ENCODE results near the gene RAPGEF1.

Gene RAPGEF1

DNA sequence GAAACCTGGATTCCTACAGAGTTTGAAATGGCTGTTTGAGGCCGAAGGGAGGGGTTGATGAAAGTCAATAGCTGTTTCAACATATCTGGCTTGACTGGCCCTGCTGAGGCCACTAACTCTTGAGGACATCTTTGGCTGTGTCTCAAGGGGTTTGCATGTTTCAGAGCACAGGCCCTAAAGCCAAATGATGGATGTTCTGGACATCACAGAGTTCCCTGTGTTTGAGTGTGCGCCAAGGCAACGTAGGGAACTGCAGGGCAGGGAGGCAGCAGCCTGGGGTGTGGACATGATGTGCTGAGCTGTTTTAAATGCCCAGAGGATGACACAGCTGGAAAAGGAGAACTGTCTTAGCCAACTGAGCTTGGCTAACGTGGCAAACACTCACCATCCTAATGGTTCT is 89.6 kb downstream of the RAPGEF1 start:
- no peak for DNase-seq (ENCODE audit: low read depth in 2 of 2)

DNA sequence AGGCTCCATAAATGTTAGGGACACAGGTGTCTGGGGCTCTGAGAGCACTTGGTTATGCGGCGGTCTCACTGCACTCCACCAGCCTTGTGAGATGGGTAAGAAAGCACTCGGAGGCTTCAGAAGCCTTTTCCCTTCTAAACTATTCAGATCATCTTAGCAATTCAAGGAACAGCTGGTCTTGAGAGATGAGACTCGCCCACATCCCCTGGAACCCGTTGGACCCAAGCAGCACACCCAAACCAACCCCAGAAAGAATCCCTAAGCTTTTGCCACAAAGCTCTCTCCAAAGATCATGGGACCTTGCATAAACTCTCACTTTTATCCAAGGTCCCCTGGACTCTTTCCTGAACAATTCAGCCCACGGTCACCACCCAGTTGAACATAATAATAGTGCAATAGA is 90.2 kb downstream of the RAPGEF1 start:
- DNase-seq (ENCODE audit: low read depth in 2 of 2) = no peak

DNA sequence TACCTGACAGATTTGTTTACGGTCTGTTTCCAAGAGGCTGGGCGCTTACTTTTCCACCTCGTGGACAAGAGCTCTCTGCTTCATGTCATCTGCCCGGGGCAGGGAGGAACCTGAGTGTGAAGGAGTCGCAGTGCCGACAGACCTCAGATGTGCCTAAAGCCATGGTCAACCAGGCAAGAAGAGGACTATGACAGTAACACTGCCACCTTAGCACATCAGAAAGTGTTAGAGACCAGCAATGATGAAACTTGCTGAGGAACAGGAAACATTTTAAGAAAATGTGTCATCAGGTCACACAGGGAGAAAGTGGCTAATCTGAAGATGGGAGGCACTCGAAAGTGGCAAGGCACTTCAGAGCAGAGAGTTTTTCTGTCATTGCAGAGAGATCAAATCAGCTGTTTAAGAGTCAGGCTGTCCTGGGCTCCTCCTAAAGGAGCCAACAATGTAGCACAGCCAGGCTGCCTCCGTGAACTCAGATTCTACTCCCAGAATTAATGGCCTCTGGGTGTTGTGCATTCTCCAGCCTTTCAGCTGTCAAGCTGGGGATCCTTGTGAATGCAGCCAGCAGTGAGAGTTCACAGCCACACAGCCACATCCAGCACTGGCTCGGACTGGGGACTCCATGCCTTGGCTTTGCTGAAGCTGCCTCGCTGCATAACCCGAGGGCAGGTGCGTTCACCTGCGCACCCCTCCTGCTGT is 94.6 kb downstream of the RAPGEF1 start:
- no peak for DNase-seq (ENCODE audit: low read depth in 2 of 2)

DNA sequence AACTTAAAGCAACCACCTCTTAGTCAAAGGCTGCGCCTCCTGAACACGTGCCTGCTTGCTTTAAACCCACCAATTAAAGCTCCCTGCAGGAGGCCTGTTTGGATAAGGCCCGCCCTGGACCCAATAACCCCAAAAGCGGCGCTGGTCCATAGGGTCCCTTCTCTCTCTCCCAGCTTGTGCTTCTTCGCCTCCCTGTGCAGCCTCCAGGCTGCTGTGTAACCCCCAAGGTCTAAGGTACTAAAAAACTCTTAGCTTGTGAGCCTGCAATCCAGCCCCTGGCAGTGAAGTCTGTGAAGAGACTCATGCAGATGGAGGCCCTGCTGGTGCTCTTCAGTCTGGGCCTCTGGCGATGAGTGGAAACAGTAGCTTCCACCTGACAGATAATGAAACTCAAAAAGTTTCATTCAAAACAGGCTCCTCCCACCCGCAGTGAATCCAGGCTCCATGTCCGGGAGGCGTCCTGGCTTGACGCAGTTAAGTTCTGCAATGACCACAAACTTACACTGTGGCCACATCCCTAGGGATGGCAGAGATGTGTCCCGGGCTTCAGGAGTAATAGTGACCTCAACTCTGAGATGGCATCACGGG is 97.3 kb downstream of the RAPGEF1 start:
- DNase-seq (ENCODE audit: low read depth in 2 of 2) = no peak

DNA sequence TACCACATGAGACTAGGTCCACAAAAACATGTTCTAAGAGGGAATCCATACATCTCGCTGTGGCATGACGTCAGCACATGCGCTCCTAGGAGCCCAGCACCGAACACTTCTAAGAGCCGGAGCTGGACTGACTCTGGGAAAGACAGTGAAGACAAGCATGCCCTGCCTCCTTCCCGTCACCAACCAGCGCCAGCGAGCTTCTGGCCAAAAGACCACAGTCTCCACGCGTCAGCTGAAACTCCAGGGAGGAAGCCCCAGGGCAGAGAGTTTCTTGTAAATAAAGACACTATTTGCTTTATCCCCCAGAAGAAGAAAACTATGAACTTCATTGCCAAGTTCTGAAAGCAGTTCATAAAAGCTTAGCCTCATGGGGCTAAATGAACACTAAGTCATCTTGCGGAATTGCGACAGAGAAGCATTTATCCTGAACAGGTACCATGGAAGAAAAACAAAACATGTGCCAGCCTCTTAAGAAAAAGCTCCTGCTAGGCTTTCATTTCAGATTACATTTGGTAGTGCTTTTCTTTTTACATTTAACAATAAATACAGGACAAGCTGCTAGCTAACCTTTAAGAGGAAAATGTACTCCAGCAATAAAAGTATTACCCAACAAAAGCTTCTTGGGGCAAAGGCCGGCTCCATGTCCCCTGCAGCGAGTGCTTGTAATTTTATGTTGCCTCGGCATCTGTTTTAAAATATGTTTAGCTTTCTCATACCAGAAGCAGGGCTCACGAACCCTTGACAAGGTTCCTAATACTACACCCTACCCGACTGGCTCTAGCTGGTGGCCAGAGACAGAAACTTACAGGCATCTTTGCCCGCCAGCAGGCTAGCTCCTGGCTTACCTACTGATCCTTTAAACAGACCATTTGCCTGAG is 98.0 kb downstream of the RAPGEF1 start:
- no peak for DNase-seq (ENCODE audit: low read depth in 2 of 2)

DNA sequence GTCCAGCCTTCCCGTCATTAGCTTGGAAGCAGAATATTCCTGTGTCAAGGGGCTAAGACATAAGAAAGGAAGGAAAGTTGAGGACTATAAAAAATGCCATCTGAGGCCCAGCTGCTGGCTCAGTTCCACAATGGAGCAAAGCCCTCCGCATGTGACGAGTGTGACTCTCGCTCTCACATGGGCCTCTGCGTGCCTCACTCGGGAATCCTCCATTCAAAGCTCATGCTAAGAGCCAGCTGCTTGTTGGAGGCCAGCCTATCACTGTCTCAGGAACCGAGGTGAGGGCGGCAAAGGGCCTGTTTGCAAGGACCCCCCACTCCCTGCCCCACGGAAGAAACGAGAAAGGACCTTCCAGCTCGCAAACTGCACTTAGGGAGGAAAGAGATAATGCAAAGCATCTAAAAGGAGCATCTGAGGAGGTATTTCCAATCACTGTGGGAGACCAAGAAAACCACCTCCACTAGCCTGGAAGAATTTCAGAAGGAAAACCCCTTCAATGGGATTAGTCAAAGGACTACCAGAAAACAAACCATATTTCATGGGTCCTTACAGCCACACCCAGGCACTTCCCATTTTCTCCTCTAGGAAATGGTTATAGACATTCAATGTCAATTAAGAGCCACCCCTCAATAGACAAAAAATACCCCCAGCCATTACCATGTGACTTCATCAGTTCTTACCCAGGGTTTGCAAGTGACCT is 99.3 kb downstream of the RAPGEF1 start:
- DNase-seq (ENCODE audit: low read depth in 2 of 2) = no peak

DNA sequence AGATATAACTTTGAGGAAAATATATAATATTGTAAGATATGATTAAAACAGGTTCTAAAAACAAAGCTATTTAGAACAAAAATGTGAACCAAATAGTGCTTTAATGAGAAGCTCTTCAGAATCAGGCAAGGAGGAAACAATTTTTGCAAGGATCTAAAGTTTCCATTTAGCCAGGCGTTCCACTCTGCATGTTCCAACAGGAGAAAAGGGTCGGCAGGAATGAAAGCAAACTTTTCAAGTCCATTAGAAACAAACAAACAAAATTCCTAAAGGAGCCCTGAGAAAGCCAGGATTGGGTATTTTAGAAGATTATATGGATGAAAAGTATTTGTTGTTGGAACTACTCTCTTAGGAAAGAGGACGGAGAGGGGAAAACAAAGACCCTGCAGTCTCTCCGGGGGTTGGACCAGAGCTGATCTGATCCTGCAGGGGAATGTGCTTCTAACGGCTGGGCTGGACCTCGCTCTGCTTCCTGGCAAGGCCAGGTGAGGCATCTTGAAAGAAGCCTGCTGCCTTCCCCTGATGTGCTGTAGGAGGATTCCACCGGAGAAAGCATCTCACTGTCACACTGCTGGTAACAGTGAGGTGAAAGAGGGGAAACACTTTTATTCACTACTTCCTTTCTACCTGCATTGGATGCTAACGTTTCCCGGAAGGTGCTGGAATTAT is 100.0 kb downstream of the RAPGEF1 start:
- DNase-seq (ENCODE audit: low read depth in 2 of 2) = no peak

DNA sequence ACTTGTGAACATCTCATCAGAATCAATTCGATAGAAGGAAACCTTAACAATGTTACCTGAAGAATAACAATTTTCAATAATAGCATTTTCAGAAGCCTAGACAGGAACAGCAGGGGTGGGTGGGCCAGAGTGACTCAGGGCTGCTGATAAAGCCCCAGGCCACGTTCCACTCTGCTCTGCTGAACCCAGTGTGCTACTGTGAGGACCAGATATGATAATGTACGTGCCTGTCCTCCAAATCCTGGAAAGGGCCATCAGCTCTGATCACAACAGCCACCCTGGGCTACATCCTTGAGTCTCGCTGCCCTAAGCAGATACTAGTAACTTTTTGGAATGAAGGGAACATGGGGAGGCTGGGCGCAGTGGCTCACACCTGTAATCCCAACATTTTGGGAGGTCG is 103.3 kb downstream of the RAPGEF1 start:
- no peak for DNase-seq (ENCODE audit: low read depth in 2 of 2)

DNA sequence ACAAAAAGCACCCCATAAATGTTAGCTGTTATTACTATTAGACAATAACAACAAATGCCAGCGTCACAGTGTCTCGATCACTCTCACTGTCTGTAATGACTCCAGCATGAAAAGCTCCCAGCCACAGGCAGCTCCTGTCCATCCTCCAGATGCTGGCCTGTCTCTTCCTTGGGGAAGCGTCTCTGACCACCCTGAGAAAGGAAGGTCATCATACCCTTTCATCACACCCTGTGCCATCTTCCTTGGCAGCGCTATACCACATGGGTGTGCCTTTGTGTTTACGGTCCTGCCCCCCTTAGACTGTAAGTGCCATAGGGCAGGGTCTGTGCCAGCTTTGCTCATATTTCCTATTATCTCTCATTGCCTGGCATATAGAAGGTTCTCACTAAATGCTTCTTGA is 104.0 kb downstream of the RAPGEF1 start:
- DNase-seq (ENCODE audit: low read depth in 2 of 2) = no peak

DNA sequence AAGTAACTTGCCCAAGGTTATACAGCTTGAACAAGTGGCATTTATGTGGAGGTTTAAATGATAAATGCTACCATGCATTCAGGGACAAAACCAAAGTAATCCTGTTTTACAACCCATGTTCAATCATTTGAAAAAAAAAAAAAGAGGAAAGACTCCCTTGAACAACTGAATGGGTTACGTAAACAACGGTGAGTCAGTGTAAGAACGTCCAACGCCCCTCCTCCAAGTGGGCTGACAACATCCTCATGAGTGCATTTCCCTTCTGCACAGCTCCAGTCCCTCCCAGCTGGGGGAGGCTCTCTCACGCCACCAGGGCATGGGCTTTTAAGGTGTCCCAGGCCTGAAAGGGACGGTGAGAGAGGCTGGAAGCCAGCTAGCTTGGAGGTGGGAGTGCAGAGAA is 104.6 kb downstream of the RAPGEF1 start:
- DNase-seq (ENCODE audit: low read depth in 2 of 2) = peak; percentile 44 to 58

DNA sequence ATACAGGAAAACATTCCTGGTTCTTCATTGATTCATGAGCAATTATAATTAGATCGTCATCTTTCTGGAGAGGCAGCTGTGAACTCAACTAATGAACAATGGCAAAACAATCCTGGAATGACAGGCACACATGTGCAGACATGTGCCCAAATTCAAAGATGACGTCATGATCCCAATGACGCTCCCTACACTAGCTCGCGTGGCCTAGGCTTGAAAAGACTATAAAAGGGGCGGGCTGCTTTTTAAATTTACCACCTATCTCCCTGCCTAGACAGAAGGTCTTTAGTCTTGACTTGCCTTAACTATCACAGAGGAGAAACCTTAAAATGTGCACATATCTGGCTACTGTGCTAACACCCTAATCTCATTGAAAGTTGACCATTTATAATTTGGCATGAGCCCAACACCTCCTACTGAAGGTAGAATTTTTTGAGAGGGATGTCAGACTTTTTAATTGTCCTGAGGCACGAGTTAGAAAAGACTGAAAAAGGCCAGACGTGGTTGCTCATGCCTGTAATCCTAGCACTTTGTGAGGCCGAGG is 106.3 kb downstream of the RAPGEF1 start:
- no peak for DNase-seq (ENCODE audit: low read depth in 2 of 2)

DNA sequence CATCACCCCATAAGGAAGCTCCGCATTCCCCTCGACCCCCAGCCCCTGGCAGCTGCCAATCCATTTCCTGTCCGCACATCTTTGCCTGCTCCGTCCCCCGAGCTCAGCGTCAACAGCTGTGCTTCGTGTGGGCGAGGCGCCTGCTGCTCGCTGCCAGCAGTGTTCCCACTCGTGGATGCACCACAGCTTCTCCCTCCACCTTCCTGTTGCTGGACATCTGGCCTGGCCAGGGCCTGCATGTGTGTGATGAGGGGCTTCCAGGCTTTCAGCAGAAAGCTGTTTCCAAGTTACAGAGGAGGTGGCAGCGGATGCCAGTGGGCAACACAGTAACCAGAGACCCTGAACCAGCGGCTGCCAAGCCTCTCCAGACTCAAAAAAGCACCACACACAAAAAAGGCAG is 108.6 kb downstream of the RAPGEF1 start:
- DNase-seq (ENCODE audit: low read depth in 2 of 2) = no peak

DNA sequence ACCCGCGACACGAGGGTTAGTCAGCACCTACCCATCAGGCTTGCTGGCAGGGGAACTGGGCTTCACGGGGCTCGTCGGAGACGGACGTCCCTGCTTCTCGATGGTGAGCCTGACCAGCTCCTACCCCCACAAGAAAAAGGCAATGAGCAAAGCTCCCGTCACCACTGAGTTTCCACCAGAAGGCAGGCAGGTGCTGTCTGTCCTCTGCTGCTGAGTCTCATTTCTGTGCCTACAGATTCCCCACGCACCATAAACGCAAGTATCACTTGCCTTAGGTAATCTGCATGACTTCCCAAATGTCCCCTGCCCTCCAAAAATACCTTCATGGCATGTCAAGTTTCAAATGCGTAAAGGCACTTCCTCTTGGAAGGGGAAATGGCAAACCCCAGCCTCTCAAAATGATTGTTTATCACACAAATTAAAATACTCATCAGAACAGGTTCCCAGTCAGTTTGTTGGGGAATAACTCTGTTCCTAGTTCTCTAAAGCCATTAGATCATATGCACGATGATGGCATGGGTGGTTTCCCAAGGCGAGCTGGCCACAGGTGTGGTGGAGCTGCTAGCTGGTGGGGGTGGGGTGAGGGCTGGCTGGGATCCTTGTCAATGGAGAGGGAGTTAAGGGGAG is 109.6 kb downstream of the RAPGEF1 start:
- DNase-seq (ENCODE audit: low read depth in 2 of 2) = no peak

DNA sequence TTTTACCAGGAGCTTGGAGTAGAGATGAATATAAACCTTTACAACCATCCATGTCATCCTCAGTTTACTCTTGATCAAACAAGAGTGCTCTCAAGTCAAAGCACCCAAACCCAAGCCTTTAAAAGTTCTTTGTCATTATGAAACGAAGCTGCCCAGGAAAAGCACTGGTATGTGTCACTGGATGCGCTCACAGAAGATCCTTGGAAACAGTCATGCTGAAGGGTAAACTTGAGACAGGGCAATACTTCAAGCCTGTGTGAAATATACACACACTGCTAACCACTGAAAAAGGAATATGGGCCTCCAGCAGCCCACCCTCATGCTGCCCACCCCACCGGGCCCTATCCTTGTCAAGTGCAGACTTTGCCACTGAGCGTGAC is 110.1 kb downstream of the RAPGEF1 start:
- DNase-seq (ENCODE audit: low read depth in 2 of 2) = no peak

DNA sequence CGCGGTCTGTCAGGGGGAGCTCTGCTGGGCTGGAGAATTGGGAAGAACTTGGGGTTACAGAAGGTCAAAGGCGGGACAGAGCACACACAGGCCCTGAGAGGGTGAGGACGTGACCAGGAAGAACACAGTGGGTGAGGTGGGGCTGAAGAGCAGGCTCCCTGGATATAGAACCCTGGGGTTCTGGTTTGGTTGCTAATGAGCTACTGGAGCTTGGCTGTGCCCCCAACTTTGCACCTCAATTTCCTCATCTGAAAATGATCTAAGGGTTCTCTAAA is 110.7 kb downstream of the RAPGEF1 start:
- DNase-seq (ENCODE audit: low read depth in 2 of 2) = no peak

DNA sequence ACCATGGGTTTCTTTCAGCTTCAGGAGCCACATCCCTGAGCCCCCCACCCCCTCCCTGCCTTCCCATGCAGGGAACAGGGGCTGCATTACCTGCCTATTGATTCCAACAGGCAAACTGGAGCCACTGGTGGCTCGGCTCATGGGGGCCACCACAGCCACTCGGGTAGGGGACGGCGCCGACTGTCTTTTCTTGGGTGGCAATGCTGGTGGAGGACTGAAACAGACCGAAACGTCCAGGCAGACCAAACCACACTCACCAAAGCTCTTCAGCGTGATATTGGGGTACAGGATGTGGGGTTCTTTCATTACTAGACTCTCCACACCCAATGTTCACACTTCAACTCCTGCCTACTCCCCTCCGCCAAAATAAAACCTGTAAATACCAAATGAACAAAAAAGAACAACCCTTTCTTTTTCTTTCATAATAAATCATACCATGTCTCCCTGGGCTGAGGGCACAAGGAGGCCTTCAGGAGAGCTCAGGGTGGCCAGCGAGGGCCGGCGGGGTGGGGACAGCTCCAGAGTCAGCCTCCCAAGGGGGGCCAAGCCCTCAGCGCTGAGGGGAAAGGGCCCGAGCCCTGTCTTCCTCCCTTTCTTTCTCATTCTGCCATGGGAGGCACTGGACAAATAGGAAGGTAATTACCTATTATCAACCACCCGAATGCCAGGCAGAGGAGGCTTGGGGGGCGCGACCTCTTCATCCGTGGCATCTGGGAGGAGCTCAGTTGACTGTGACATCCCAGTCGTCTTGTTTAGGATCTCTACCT is 111.2 kb downstream of the RAPGEF1 start:
- no peak for DNase-seq (ENCODE audit: low read depth in 2 of 2)

DNA sequence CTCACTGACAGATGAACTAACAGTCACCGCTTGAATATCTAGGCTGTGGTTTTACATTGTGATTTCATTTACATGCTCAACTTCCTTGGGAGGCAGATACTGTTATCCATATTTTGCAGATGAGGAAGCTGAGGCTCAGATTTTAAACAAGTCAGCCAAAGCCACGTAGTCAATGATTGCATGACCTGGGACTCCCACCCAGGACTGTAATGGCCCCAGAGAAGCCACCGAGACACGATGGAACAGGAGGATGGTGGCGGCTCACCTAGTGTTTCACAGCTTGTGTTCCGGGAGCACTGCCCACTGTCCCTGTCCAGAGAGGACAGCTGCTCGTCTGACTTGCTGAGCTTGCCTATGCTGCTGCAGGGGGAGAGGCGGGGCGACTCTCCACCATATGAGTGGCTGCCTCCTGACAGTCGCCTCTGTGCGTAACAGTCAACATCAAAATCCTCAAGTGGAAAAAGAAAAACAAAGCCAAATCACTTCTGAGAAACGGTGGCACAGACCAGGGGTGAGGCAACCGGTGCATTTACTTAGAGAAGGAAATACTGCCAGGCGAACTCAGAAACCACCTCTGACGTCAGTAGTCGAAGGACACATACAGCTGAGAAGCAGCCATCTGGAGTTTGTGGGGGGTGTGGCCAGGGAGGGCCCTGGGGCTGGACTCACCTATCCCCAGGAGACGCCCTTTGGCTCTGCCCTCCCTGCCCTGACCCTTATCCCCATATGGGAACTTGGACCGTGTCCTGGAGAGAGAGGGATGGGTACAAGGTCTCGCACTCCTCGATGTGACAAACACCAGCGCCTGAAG is 112.0 kb downstream of the RAPGEF1 start:
- DNase-seq (ENCODE audit: low read depth in 2 of 2) = peak; percentile 32 to 36

DNA sequence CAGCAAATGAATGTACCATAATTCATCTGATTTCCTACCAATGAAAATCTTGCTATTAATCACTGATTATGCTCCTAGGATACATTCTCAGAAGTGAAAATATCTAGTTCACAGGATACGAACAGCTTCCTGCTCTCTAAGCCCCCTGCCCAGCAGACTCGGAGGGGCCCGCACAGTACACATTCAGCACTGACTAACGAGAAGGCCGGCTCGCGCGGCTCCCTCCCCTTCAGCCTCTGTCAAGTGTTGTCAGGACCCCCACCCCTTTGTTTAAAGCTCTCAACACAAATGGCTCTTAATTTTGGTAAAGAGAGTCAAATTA is 112.6 kb downstream of the RAPGEF1 start:
- DNase-seq (ENCODE audit: low read depth in 2 of 2) = no peak

DNA sequence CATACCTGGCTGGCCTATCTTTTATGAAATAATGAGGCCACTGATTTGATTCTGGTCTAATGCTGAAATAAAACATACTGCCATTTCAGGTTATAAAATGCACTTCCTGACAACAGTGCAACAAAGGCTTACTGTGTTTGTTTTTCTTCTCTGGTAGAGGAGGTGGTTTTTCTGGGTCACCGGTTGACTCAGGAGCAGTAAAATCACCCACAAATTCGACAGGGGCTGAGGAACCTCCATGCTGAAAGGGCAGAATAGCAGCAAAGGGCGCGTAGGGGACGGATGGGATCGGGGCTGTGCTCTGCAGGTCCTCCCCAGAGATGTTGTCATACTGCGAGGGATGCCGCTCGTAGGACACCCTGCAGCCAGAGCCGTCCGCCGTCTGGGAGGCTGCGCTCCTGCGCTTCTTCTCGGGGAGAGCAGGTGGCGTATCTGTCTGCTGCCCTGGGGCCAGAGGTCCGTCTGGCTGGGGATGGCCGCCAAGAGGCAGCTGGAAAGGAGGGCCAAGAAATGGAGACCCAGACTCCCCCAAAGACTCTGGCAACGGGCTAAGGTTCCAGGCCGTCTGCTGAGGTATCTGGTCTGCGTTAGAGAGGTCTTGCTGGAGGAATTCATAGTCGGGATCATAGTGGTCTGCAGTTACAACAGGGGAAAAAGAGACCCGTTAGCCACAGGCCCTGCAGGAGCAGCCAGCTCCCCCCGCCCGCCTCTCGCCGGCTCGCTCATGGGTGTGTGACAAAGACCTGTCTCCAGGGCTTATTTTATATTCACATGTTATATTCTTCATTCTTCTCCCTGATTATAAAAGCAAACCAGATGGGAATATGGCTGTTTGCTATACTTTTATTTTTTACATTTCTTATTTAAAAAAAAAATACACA is 113.8 kb downstream of the RAPGEF1 start:
- DNase-seq (ENCODE audit: low read depth in 2 of 2) = no peak

All from stimulated activated CD8-positive, alpha-beta memory T cell treated with anti-CD3 and anti-CD28 coated beads, Interleukin-7, amount 100 ng/mL, for 1 hour (primary cell).